Measurements from ENCODE around the gene CAMTA1.

The CAMTA1 gene

GRCh38 chr1:7383671-7384520, 598.6 kb downstream of the CAMTA1 start:
- no peak overlapping the region for H3K27ac ChIP-seq (ENCODE audit: poor library complexity, severe bottlenecking)
- H3K4me3 ChIP-seq (ENCODE audit: severe bottlenecking) = no peak overlapping the region
- DNase-seq (ENCODE audit: low spot score) (no peak), ATAC-seq (ENCODE audit: low read depth) (no peak)
- peaks cover 13% of the 10 kb centered on the region for H3K4me1 ChIP-seq (ENCODE audit: insufficient read depth, poor library complexity, severe bottlenecking)
- no peaks in the 10 kb centered on the region for H3K27me3 ChIP-seq (ENCODE audit: insufficient read depth, poor library complexity, severe bottlenecking)
- TF ChIP-seq, protein P1, sequence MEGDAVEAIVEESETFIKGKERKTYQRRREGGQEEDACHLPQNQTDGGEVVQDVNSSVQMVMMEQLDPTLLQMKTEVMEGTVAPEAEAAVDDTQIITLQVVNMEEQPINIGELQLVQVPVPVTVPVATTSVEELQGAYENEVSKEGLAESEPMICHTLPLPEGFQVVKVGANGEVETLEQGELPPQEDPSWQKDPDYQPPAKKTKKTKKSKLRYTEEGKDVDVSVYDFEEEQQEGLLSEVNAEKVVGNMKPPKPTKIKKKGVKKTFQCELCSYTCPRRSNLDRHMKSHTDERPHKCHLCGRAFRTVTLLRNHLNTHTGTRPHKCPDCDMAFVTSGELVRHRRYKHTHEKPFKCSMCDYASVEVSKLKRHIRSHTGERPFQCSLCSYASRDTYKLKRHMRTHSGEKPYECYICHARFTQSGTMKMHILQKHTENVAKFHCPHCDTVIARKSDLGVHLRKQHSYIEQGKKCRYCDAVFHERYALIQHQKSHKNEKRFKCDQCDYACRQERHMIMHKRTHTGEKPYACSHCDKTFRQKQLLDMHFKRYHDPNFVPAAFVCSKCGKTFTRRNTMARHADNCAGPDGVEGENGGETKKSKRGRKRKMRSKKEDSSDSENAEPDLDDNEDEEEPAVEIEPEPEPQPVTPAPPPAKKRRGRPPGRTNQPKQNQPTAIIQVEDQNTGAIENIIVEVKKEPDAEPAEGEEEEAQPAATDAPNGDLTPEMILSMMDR (IDR thresholded peaks at IDR 0.05; ENCODE audit: poor library complexity, severe bottlenecking) = no peak
- no peaks in the 10 kb centered on the region for H3K9me3 ChIP-seq (ENCODE audit: severe bottlenecking)
- no peaks in the 10 kb centered on the region for H3K36me3 ChIP-seq (ENCODE audit: low read depth)

- no peaks in the 10 kb centered on the region for H3K27me3 ChIP-seq (ENCODE audit: insufficient read depth, poor library complexity, severe bottlenecking)
- TF ChIP-seq, protein P1 (IDR thresholded peaks at IDR 0.05; ENCODE audit: poor library complexity, severe bottlenecking) = no peak
- ATAC-seq (ENCODE audit: low read depth) = no peak
- peaks cover 10% of the 10 kb centered on the region for H3K4me1 ChIP-seq (ENCODE audit: insufficient read depth, poor library complexity, severe bottlenecking)
- no peaks in the 10 kb centered on the region for H3K9me3 ChIP-seq (ENCODE audit: severe bottlenecking)
- H3K36me3 ChIP-seq (ENCODE audit: low read depth) = no peaks in the 10 kb centered on the region
- no peak overlapping the region for H3K4me3 ChIP-seq (ENCODE audit: severe bottlenecking)
- DNase-seq (ENCODE audit: low spot score) = no peak
- H3K27ac ChIP-seq (ENCODE audit: poor library complexity, severe bottlenecking) = no peak overlapping the region
These were observed 599.4 kb downstream of the CAMTA1 start for GRCh38 chr1:7384679-7385078.

- Histone ChIP-seq H3K4me3 (ENCODE audit: severe bottlenecking) (no peak overlapping the region), H3K36me3 (ENCODE audit: low read depth) (no peaks in the 10 kb centered on the region), H3K27ac (ENCODE audit: poor library complexity, severe bottlenecking) (no peak overlapping the region), H3K27me3 (ENCODE audit: insufficient read depth, poor library complexity, severe bottlenecking) (no peaks in the 10 kb centered on the region), H3K4me1 (ENCODE audit: insufficient read depth, poor library complexity, severe bottlenecking) (peaks cover 3% of the 10 kb centered on the region), H3K9me3 (ENCODE audit: severe bottlenecking) (no peaks in the 10 kb centered on the region)
- DNase-seq (ENCODE audit: low spot score) (no peak), ATAC-seq (ENCODE audit: low read depth) (no peak)
- TF ChIP-seq, protein P1 (IDR thresholded peaks at IDR 0.05; ENCODE audit: poor library complexity, severe bottlenecking) = no peak
These were observed 600.4 kb downstream of the CAMTA1 start for GRCh38 chr1:7385471-7386225.

GRCh38 chr1:7386226-7387052, 601.2 kb downstream of the CAMTA1 start:
- DNase-seq (ENCODE audit: low spot score) = no peak
- peaks cover 3% of the 10 kb centered on the region for H3K4me1 ChIP-seq (ENCODE audit: insufficient read depth, poor library complexity, severe bottlenecking)

More at GRCh38 chr1:7386226-7387052, 601.2 kb downstream of the CAMTA1 start:
- no peak for ATAC-seq (ENCODE audit: low read depth)
- Histone ChIP-seq H3K9me3 (ENCODE audit: severe bottlenecking) (no peaks in the 10 kb centered on the region), H3K4me3 (ENCODE audit: severe bottlenecking) (no peak overlapping the region), H3K27ac (ENCODE audit: poor library complexity, severe bottlenecking) (no peak overlapping the region), H3K36me3 (ENCODE audit: low read depth) (no peaks in the 10 kb centered on the region), H3K27me3 (ENCODE audit: insufficient read depth, poor library complexity, severe bottlenecking) (no peaks in the 10 kb centered on the region)
- TF ChIP-seq, protein P1 (IDR thresholded peaks at IDR 0.05; ENCODE audit: poor library complexity, severe bottlenecking) = no peak

All from RWPE2 (cell line).